HPDE6-E6E7 (cell line): Measurements from ENCODE around the gene GOLT1A.
A peak's percentile ranks its signal among the peaks of the same experiment; 100 is the strongest.

Experiments
- DNase-seq: peaks from one replicate; pipeline ENCODE4 v3.0.0; 2011; ENCODE audit warnings: missing footprints; ENCODE audit errors: extremely low spot score

GOLT1A gene

DNA sequence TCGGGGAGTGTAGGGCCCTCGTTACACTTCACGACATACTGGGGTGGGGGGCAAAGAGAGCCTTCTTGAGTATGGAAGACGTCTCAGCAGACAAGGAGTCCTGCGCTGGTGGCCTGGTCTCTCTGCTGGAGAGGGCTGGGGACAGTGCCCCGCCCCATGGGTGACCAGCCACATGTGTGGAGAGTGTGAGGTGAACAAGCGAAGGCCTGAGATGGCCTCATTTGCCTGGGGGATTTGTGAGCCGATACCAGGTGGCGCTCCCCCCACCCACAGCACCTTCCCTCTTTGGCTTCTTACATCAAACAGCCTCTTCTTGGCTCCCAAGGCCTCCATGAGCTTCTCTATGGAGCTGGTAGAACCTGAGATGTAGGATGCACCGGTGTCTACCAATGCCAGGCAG lies 57.9 kb downstream of the GOLT1A start:
- no peak for DNase-seq

DNA sequence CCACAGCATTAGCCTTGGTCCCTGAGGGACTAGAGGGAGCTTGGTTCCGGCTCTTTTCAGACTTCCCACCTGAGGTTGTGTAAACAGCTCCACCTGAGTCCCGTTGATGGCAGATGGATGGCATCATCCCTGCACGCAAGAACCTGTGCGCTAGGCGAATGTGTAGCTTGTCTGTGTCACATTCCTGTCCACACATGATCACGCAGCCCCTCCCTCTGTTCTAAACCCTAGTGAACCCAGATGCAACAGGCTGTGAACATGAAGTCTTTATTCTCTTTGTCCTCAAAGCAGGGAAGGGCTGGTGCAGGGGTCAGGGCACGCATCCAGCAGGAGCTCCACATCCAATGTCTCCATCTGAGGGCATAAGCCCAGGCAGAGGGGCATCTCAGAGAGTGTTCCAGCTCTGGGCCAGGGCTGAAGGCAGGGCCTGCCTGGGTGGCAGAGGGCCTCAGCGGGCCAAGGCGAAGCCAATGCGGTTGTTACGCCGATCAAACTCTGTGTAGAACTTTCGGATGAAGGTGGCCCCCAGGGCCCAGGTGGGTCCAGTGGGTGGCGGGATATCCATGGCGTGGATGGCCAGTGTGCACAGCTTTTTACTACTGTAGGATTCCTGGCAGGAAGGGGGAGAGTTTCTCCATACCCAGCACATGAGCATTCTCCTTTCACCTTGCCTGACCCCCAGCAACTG lies 59.1 kb downstream of the GOLT1A start:
- DNase-seq: peak; percentile 75

DNA sequence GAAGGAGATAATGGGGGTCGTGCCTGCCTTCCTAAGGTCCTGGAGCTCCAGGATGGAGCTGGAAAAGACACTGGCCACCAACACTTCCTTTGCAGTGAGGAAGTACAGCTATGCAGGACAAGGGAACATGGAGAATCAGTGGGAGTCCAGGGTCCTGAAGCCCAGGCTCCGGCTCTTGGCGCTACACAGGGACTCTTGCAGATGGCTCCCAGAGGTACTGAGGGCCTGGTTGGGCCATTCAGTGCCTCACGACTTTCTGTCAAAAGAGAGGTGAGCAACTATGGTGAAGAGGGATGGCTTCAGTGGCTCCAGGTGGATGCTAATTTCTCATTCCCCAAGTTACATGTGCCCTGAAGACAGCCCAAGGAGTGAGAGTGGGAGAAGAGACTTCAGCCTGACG lies 60.1 kb downstream of the GOLT1A start:
- DNase-seq: no peak

DNA sequence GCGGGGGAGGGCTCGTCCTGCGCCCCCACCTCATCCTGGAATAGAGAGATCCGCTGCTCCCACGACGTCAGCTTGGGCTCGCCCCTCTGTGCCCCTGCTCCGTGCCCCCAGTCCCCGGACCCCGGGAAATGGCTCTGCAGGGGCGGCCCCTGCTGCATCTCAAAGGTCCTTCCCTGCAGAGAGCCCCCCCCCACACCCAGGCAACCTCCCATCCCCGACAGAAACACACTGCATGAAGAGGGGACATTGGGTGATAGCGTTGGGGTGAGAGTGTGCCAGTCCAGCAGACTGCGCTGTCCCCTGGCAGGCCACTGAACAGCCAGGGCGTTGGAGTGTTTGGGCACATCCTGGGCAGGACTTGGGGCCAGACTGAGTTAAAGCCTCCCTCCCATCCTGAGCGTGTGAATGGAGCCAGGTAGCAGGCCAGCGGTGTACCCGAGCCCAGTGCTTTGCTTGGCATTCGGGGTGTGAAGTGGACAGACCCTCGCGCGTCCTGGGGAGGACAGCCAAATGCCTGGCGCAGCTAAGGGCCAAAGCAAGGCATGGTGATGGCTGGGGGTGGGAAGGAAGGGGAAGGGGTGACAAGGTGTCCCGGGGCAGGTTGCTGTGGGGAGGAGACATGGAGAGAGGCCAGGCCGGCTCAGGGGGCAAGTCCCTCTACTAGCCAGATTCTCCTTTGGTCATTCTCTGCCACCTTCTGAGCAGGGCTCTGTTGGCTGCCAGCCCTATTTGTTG lies 61.3 kb downstream of the GOLT1A start:
- DNase-seq: no peak

DNA sequence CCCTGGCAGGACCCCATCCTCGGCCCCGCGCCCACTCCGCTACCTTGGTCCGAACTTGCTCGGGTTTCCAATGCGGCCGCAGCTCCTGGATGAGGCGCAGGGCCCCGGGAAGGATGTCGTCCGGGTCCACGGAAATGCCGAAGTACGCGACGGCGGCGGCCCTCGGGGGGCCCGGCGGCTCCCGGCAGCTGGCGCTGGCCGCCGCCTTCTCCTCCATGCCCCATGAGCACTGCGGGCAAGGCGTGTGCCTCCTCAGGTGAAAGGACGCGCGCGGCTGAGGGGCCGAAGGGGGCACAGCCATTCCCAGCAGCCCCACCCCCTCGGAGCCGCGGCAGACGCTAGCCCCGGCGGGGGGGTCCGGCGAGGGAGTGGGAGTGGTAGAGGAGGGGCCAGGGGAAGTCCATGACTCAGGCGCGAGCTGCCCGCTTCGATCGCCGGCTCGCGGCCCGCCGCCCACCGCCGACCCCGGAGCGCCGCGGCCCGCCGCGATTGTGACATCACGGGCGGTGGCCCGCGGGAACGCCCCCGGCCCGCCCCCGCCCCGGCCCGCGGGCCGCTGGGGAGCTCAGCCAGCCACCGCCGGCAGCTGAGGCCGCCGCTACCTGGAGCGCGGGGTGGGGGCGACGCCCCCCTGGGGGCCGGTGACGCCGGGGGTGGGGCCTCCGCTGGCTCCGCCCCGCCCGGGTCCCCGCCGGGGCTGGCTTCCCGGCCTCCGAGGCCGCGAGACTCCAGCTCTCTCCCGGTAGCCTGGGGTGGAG lies 62.1 kb downstream of the GOLT1A start, which contains the start of gene ETNK2:
Gene ETNK2, minus strand, starts transcription at position 493 of the 758 bp plus-strand sequence. Its CDS starts 192 bp downstream, at position 301.
- peak; percentile 77 for DNase-seq

DNA sequence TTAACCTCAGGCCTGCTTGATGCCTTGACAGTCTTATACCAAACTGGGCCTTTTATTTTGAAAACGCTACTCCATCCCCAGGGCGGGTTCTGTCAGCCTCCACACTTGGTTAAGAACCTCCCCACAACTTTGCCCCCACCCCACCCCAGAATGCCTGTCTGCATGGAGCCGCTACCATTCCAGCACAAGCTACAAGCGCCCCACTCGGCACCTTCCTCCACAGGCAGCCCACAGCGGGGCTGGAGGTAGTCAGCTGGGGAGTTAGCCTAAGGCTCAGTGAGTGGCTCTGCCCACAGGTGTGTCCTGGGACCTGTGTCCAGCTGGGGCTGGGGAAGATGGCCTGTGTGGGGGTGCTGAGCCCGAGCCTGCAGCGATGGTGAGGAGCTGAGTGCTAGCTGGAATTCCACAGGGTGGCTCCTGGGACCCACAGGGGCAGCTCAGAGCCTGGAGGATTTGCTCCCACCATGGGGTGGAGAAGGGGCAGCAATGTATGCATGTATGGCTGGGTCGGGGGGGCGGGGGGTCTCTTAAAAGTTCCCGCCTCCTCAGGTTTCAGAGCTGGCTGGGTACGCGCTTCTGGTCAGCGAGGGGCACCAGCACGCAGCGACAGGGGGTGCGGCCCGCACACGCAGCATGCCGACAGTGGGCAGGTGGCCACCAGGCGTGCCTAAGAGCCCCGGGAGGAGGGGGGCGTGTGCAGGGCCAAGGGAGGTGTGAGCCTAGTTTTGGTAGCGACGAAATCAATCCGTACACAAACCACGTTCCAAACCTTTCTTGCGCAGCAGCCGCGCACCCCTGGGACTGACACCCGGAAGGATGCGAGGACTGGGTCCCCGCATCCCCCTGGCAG lies 62.9 kb downstream of the GOLT1A start:
- DNase-seq: no peak

DNA sequence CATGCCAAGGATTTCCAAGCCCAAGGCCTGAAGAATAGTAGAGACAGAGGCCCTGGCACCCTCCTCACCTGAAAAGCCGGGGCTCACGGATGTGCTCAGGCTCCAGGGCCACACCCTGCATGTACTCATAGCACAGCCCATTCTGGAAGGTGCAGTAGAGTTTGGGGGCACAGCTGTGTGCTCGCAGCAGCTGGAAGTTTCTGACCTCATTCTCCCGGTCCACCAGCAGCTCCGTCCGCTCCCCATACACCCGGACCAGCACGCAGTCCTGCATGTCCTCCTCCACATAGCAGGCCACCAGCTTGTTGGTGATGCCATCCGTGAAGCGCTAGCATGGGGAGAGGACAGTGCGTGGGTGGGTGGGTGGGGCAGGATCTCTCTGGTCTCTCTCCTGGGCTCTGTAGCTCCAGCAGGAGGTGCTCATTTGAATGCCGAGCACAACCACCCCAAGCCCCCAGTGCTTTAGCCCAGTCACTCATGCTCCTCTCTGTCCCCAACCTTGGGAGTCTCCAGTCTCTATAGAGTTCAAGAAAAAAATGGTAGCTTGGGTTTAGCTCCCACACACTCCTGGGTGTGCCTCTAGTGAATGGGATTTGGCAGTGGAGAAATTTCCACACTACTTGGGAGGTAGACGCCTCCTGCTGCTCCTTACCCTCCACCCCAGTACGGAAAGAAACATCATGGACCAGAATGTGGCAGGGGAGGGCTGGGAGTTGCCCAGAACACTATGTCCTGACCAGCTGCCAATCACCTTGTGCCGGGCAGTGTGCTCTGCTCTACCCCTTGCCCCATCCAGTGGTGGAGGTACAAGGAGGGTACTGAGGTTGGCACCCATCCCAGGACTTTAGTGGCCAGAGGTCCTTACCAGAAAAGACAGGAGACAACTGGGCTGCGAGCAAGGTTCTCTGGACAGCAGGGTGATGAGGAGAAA lies 63.9 kb downstream of the GOLT1A start:
- no peak for DNase-seq

DNA sequence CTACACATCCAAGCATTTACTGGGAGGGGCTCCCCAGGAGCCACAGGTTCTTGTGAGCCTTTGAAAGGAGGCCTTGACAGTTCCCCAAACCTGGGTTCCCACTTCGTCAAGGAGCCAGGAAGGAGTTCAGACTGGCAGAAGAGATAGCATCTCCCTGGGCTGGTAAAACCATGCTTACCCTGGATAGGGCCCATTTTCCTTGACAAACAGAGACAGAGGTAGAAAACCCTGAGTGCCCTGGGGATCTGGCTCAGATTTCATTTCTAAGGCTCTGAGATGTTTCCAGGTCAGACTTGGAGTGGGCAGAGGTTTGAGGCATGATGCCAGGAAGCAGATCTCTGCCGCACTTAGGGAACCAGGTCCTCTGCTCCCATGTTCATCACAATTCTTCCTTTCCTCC lies 64.7 kb downstream of the GOLT1A start:
- no peak for DNase-seq
